ENCODE data around the gene FBXL15.

Gene FBXL15

GRCh38 chr10:102397222-102398171 lies 23.1 kb upstream of the FBXL15 start:
- DNase-seq (ENCODE audit: low read depth in 2 of 3, low spot score in 1 of 3): no peak

- no peak for DNase-seq (ENCODE audit: low read depth in 2 of 3, low spot score in 1 of 3)
Measured at GRCh38 chr10:102398172-102399020, 22.2 kb upstream of the FBXL15 start.

- peak; percentile 78 to 85 (median 80) for DNase-seq (ENCODE audit: low read depth in 2 of 3, low spot score in 1 of 3)
Measured at GRCh38 chr10:102399217-102400021, 21.2 kb upstream of the FBXL15 start.

GRCh38 chr10:102400076-102400475 lies 20.6 kb upstream of the FBXL15 start:
- no peak for DNase-seq (ENCODE audit: low read depth in 2 of 3, low spot score in 1 of 3)

GRCh38 chr10:102400598-102401341 lies 19.9 kb upstream of the FBXL15 start:
- DNase-seq (ENCODE audit: low read depth in 2 of 3, low spot score in 1 of 3): no peak

GRCh38 chr10:102401342-102401654 lies 19.3 kb upstream of the FBXL15 start:
- no peak for DNase-seq (ENCODE audit: low read depth in 2 of 3, low spot score in 1 of 3)

- no peak for DNase-seq (ENCODE audit: low read depth in 2 of 3, low spot score in 1 of 3)
Measured at GRCh38 chr10:102401735-102402511, 18.7 kb upstream of the FBXL15 start.

- no peak for DNase-seq (ENCODE audit: low read depth in 2 of 3, low spot score in 1 of 3)
Measured at GRCh38 chr10:102402512-102402896, 18.1 kb upstream of the FBXL15 start.

GRCh38 chr10:102403115-102403514 lies 17.5 kb upstream of the FBXL15 start:
- DNase-seq (ENCODE audit: low read depth in 2 of 3, low spot score in 1 of 3): no peak

- DNase-seq (ENCODE audit: low read depth in 2 of 3, low spot score in 1 of 3): no peak
Measured at GRCh38 chr10:102404361-102405107, 16.1 kb upstream of the FBXL15 start.

GRCh38 chr10:102405108-102405571 lies 15.5 kb upstream of the FBXL15 start:
- DNase-seq (ENCODE audit: low read depth in 2 of 3, low spot score in 1 of 3): no peak

- DNase-seq (ENCODE audit: low read depth in 2 of 3, low spot score in 1 of 3): no peak
Measured at GRCh38 chr10:102405632-102406031, 15.0 kb upstream of the FBXL15 start.

GRCh38 chr10:102406815-102407214 lies 13.8 kb upstream of the FBXL15 start:
- no peak for DNase-seq (ENCODE audit: low read depth in 2 of 3, low spot score in 1 of 3)

GRCh38 chr10:102407425-102408130 lies 13.1 kb upstream of the FBXL15 start:
- no peak for DNase-seq (ENCODE audit: low read depth in 2 of 3, low spot score in 1 of 3)

GRCh38 chr10:102408131-102408727 lies 12.4 kb upstream of the FBXL15 start:
- DNase-seq (ENCODE audit: low read depth in 2 of 3, low spot score in 1 of 3): no peak

GRCh38 chr10:102408728-102409603 lies 11.7 kb upstream of the FBXL15 start:
- DNase-seq (ENCODE audit: low read depth in 2 of 3, low spot score in 1 of 3): peak; percentile 65 to 75 (median 71)
